ENCODE measurements around the gene USF2.

DNA sequence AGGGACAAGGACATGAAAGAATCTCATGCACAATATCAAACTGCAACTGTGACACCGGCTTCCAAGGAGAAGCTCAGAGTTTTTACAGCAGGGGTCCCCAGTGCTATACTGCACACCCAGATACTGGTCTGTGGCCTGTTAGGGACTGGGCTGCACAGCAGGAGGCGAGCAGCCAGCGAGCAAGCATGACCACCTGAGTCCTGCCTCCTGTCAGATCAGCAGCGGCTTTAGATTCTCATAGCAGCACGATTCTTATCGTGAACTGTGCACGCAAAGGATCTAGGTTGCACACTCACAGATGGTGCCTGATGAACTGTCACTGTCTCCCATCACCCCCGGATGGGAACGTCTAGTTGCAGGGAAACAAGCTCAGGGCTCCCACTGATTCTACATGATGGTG is 47.1 kb downstream of the USF2 start:
- TF ChIP-seq CTCF (IDR thresholded peaks at IDR 0.05), result no peak
- TF ChIP-seq POLR2A (IDR thresholded peaks at IDR 0.05), result no peak
- no peak for TF ChIP-seq EP300 (IDR thresholded peaks at IDR 0.05)
